DOHH2 (cell line): Measurements from ENCODE around the gene PRKAR2B.

Experiments
- H3F3A ChIP-seq: fragments of 200-600 bp; sonication (generic), shearing (Covaris generic); 2 replicates; pipeline ENCODE4 v1.6.0; 2016; ENCODE audit warnings: antibody characterized with exemption, mild to moderate bottlenecking; ENCODE audit not compliant: control insufficient read depth, insufficient read depth
- H3K27ac ChIP-seq: fragments of 200-600 bp; sonication (generic); 2 replicates; pipeline ENCODE4 v1.5.1; 2014; ENCODE audit warnings: low read depth, mild to moderate bottlenecking, low read length, moderate library complexity
- H3K27me3 ChIP-seq: fragments of 200-600 bp; sonication (generic); 2 replicates; pipeline ENCODE4 v1.6.1; 2014; ENCODE audit warnings: mild to moderate bottlenecking, low read length, mixed read lengths; ENCODE audit not compliant: control insufficient read depth
- H3K36me3 ChIP-seq: fragments of 200-600 bp; sonication (generic); 2 replicates; pipeline ENCODE4 v1.6.1; 2014; ENCODE audit warnings: mild to moderate bottlenecking, low read length, moderate library complexity, mixed read lengths; ENCODE audit not compliant: control insufficient read depth
- H3K4me1 ChIP-seq: fragments of 200-600 bp; sonication (generic); 2 replicates; pipeline ENCODE4 v1.6.1; 2014; ENCODE audit warnings: mild to moderate bottlenecking, low read length, mixed read lengths; ENCODE audit not compliant: control insufficient read depth
- H3K4me2 ChIP-seq: fragments of 200-600 bp; sonication (generic); 2 replicates; pipeline ENCODE4 v1.6.0; 2014; ENCODE audit warnings: mild to moderate bottlenecking, low read length, moderate library complexity
- H3K4me3 ChIP-seq: fragments of 200-600 bp; sonication (generic); 2 replicates; pipeline ENCODE4 v1.5.1; 2014; ENCODE audit warnings: mild to moderate bottlenecking, low read length, mixed read lengths
- H3K79me2 ChIP-seq: fragments of 200-600 bp; sonication (generic); 2 replicates; pipeline ENCODE4 v1.6.1; 2014; ENCODE audit warnings: mild to moderate bottlenecking, low read length, mixed read lengths; ENCODE audit not compliant: control insufficient read depth
- H3K9me2 ChIP-seq: fragments of 200-600 bp; sonication (generic); replicated peaks from 2 replicates; pipeline ENCODE4 v1.6.1; 2014; ENCODE audit warnings: mild to moderate bottlenecking, low read length, mixed read lengths; ENCODE audit not compliant: control insufficient read depth
- H3K9me3 ChIP-seq: fragments of 200-600 bp; sonication (generic); 2 replicates; pipeline ENCODE4 v1.6.1; 2014; ENCODE audit warnings: antibody characterized with exemption, low read length, mixed read lengths; ENCODE audit not compliant: control insufficient read depth, insufficient read depth
- H4K20me1 ChIP-seq: fragments of 200-600 bp; sonication (generic); 2 replicates; pipeline ENCODE4 v1.6.0; 2014; ENCODE audit warnings: low read depth, mild to moderate bottlenecking, antibody characterized with exemption, low read length, moderate library complexity; ENCODE audit not compliant: control insufficient read depth, insufficient read depth
- CTCF ChIP-seq: fragments of 200-600 bp; sonication (generic); IDR thresholded peaks from one replicate; pipeline ENCODE4 v1.5.1; 2014; ENCODE audit warnings: antibody characterized with exemption, mild to moderate bottlenecking, low read depth, low read length; ENCODE audit not compliant: poor library complexity, severe bottlenecking
- EZH2phosphoT487 ChIP-seq: fragments of 200-600 bp; sonication (generic); IDR thresholded peaks from 2 replicates; pipeline ENCODE4 v1.6.1; 2017; ENCODE audit warnings: borderline replicate concordance, mild to moderate bottlenecking, antibody characterized with exemption, low read length, moderate library complexity, mixed read lengths

PRKAR2B gene

GRCh38 chr7:107002529-107002998 lies 41.9 kb upstream of the PRKAR2B start:
- Histone ChIP-seq H4K20me1 (no peaks in the 10 kb centered on the region), H3K27ac (no peak overlapping the region), H3K79me2 (no peaks in the 10 kb centered on the region), H3K4me2 (no peak overlapping the region), H3K36me3 (no peaks in the 10 kb centered on the region), H3K4me3 (no peak overlapping the region), H3F3A (0 out of 2 replicates have a peak, but pooled peaks cover 2% of the 10 kb centered on the region), H3K9me3 (no peaks in the 10 kb centered on the region), H3K27me3 (no peaks in the 10 kb centered on the region), H3K9me2 (no peaks in the 10 kb centered on the region), H3K4me1 (no peaks in the 10 kb centered on the region)
- TF ChIP-seq CTCF: no peak
- TF ChIP-seq EZH2phosphoT487: no peak

- Histone ChIP-seq H4K20me1 (no peaks in the 10 kb centered on the region), H3K9me3 (no peaks in the 10 kb centered on the region), H3K4me1 (no peaks in the 10 kb centered on the region), H3K4me2 (no peak overlapping the region), H3K9me2 (no peaks in the 10 kb centered on the region), H3F3A (0 out of 2 replicates have a peak, but pooled peaks cover 2% of the 10 kb centered on the region), H3K27ac (no peak overlapping the region), H3K27me3 (no peaks in the 10 kb centered on the region), H3K79me2 (no peaks in the 10 kb centered on the region), H3K4me3 (no peak overlapping the region), H3K36me3 (no peaks in the 10 kb centered on the region)
- TF ChIP-seq EZH2phosphoT487 (no peak), CTCF (no peak)
Measured at GRCh38 chr7:107007007-107007891, 37.3 kb upstream of the PRKAR2B start.

- Histone ChIP-seq H3K9me3 (no peaks in the 10 kb centered on the region), H3K4me2 (no peak overlapping the region), H3K27me3 (no peaks in the 10 kb centered on the region), H3F3A (0 out of 2 replicates have a peak, but pooled peaks cover 2% of the 10 kb centered on the region), H3K4me3 (no peak overlapping the region), H4K20me1 (no peaks in the 10 kb centered on the region), H3K4me1 (no peaks in the 10 kb centered on the region), H3K9me2 (no peaks in the 10 kb centered on the region), H3K27ac (no peak overlapping the region), H3K79me2 (no peaks in the 10 kb centered on the region), H3K36me3 (no peaks in the 10 kb centered on the region)
- no peak for TF ChIP-seq CTCF
- TF ChIP-seq EZH2phosphoT487: no peak
Measured at GRCh38 chr7:107007892-107008287, 36.6 kb upstream of the PRKAR2B start.
